Measurements from ENCODE around the gene STRA8. TPM values are rescaled to one million over a fixed set of nuclear protein-coding genes. Genes with fewer than 3 reads are reported as not detected.

The STRA8 gene
- polyA plus RNA-seq, 1 donor from 2014 or later = not detected

DNA sequence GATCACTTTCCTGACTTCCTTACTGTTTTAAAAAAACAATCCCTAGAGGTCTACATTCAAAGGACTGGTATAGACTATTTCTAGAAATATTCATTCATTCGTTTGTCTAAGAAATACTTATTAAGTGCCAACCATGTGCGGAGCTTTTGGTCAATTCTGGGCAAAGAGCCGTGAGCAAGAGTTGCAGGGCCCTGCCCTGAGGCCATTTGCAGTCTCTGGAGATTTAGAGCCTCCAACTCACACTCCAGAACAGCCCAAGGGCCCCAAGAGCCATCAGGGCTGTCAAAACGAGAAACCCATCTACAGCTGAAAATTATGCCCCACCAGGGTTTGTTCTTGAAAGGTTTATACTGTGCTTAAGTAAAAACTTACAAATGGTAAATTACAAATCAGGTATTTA lies 38.5 kb upstream of the STRA8 start:
- Histone ChIP-seq H3K9me3 (ENCODE audit: low read length) (no peaks in the 10 kb centered on the region), H3K9ac (ENCODE audit: low read length) (no peak overlapping the region), H3K36me3 (ENCODE audit: insufficient read depth, low read length) (no peaks in the 10 kb centered on the region), H3K4me2 (ENCODE audit: low read length) (no peak overlapping the region), H3K27me3 (ENCODE audit: insufficient read depth, low read depth, low read length) (no peaks in the 10 kb centered on the region), H3K4me3 (ENCODE audit: low read length) (no peak overlapping the region), H3K9me2 (ENCODE audit: insufficient read depth, low read length) (no peaks in the 10 kb centered on the region), H4K20me1 (ENCODE audit: insufficient read depth) (no peaks in the 10 kb centered on the region), H3K27ac (ENCODE audit: low read length) (no peak overlapping the region), H2AFZ (ENCODE audit: low read depth, low read length) (no peak overlapping the region), H3K79me2 (replicated peaks; ENCODE audit: insufficient read depth, low read length) (no peaks in the 10 kb centered on the region), H3F3A (ENCODE audit: insufficient read depth, low read length, poor library complexity, severe bottlenecking) (no peaks in the 10 kb centered on the region)
- TF ChIP-seq MXI1 (conservative IDR thresholded peaks at IDR 0.05; ENCODE audit: poor library complexity, severe bottlenecking) (no peak), TAF1 (IDR thresholded peaks at IDR 0.05; ENCODE audit: low read depth) (no peak), SMC3 (conservative IDR thresholded peaks at IDR 0.05; ENCODE audit: poor library complexity) (no peak), POLR2AphosphoS5 (IDR thresholded peaks at IDR 0.05) (no peak), RAD21 (conservative IDR thresholded peaks at IDR 0.05) (no peak), EZH2 (IDR thresholded peaks at IDR 0.05; ENCODE audit: borderline replicate concordance, insufficient read depth, low read length, poor library complexity, severe bottlenecking) (no peak), EP300 (conservative IDR thresholded peaks at IDR 0.05; ENCODE audit: poor library complexity, severe bottlenecking) (no peak)
- TF ChIP-seq, protein P1, sequence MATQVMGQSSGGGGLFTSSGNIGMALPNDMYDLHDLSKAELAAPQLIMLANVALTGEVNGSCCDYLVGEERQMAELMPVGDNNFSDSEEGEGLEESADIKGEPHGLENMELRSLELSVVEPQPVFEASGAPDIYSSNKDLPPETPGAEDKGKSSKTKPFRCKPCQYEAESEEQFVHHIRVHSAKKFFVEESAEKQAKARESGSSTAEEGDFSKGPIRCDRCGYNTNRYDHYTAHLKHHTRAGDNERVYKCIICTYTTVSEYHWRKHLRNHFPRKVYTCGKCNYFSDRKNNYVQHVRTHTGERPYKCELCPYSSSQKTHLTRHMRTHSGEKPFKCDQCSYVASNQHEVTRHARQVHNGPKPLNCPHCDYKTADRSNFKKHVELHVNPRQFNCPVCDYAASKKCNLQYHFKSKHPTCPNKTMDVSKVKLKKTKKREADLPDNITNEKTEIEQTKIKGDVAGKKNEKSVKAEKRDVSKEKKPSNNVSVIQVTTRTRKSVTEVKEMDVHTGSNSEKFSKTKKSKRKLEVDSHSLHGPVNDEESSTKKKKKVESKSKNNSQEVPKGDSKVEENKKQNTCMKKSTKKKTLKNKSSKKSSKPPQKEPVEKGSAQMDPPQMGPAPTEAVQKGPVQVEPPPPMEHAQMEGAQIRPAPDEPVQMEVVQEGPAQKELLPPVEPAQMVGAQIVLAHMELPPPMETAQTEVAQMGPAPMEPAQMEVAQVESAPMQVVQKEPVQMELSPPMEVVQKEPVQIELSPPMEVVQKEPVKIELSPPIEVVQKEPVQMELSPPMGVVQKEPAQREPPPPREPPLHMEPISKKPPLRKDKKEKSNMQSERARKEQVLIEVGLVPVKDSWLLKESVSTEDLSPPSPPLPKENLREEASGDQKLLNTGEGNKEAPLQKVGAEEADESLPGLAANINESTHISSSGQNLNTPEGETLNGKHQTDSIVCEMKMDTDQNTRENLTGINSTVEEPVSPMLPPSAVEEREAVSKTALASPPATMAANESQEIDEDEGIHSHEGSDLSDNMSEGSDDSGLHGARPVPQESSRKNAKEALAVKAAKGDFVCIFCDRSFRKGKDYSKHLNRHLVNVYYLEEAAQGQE (IDR thresholded peaks at IDR 0.05; ENCODE audit: borderline replicate concordance) = no peak
- TF ChIP-seq, protein P2, sequence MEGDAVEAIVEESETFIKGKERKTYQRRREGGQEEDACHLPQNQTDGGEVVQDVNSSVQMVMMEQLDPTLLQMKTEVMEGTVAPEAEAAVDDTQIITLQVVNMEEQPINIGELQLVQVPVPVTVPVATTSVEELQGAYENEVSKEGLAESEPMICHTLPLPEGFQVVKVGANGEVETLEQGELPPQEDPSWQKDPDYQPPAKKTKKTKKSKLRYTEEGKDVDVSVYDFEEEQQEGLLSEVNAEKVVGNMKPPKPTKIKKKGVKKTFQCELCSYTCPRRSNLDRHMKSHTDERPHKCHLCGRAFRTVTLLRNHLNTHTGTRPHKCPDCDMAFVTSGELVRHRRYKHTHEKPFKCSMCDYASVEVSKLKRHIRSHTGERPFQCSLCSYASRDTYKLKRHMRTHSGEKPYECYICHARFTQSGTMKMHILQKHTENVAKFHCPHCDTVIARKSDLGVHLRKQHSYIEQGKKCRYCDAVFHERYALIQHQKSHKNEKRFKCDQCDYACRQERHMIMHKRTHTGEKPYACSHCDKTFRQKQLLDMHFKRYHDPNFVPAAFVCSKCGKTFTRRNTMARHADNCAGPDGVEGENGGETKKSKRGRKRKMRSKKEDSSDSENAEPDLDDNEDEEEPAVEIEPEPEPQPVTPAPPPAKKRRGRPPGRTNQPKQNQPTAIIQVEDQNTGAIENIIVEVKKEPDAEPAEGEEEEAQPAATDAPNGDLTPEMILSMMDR (IDR thresholded peaks at IDR 0.05; ENCODE audit: poor library complexity, severe bottlenecking) = no peak

DNA sequence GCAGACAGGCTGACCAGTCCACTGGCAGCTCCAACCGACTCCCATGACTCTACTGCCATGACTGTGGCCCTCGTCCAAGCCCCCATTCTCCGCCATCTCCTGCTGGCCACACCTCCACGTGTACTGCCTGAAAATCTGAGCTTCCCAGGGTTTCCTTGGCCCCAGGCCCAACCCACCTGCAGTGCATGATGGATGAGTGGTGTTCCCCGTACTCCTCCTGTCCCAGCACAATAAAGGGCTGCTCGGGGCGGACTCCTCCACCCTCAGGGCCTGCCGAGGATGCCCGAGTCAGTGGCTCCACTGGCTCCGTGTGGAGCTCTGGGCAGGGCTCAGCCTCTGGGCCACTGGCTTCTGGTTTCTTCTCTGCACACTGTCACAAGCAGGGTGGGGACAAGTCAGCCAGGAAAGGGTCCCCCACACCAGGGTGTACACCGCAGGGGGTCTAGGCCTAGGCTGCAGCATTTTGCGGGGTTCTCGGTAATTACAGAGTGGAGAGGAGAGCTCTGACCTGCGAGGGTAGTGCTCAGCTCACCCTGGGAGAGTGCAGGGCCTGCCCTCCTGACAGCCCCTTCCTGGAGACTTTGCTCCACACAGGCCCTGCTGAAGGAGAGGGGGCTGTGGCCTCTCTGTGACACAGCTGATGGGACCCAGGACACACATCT lies 37.5 kb upstream of the STRA8 start:
- Histone ChIP-seq H2AFZ (ENCODE audit: low read depth, low read length) (no peak overlapping the region), H3K27ac (ENCODE audit: low read length) (no peak overlapping the region), H3K9me2 (ENCODE audit: insufficient read depth, low read length) (no peaks in the 10 kb centered on the region), H3K9me3 (ENCODE audit: low read length) (no peaks in the 10 kb centered on the region), H3K4me3 (ENCODE audit: low read length) (no peak overlapping the region), H3K9ac (ENCODE audit: low read length) (no peak overlapping the region), H3F3A (ENCODE audit: insufficient read depth, low read length, poor library complexity, severe bottlenecking) (no peaks in the 10 kb centered on the region), H3K27me3 (ENCODE audit: insufficient read depth, low read depth, low read length) (no peaks in the 10 kb centered on the region), H3K4me2 (ENCODE audit: low read length) (no peak overlapping the region), H3K36me3 (ENCODE audit: insufficient read depth, low read length) (no peaks in the 10 kb centered on the region), H3K79me2 (replicated peaks; ENCODE audit: insufficient read depth, low read length) (no peaks in the 10 kb centered on the region), H4K20me1 (ENCODE audit: insufficient read depth) (no peaks in the 10 kb centered on the region)
- no peak for TF ChIP-seq MXI1 (conservative IDR thresholded peaks at IDR 0.05; ENCODE audit: poor library complexity, severe bottlenecking)

Data from neural cell (in vitro differentiated cells).